A673 (cell line): ENCODE data around the gene UBAP1L. TPM values are rescaled to one million over a fixed set of nuclear protein-coding genes. Genes with fewer than 3 reads are reported as not detected.

Experiments
- BruUV-seq: library from RNA; stranded (reverse); fragments of 400-500 nt; replicated peaks from 2 replicates; lab custom pipeline; 2021; lab: Mats Ljungman, UMichigan
- CTCF ChIA-PET: fragments of 300-600 bp; sonication (Branson Sonifier 250); formaldehyde crosslinking; loops from one replicate; lab custom pipeline; 2022; ENCODE audit warnings: antibody characterized with exemption; lab: Charles Lee
- POLR2A ChIA-PET: fragments of 300-600 bp; sonication (Branson Sonifier 250); formaldehyde crosslinking; loops from one replicate; lab custom pipeline; 2022; ENCODE audit warnings: antibody characterized with exemption; ENCODE audit not compliant: low non-redundant PET; lab: Charles Lee
- DNase-seq: peaks from one replicate; pipeline ENCODE4 v3.0.0-alpha.2; 2015; ENCODE audit warnings: low spot score
- H3K27ac ChIP-seq: fragments of 200-600 bp; sonication (generic); 2 replicates; pipeline ENCODE4 v1.5.1; 2016; ENCODE audit warnings: mixed run types, low read depth, mild to moderate bottlenecking, mixed read lengths, antibody characterized with exemption, low read length; ENCODE audit not compliant: poor library complexity, severe bottlenecking
- H3K27me3 ChIP-seq: fragments of 200-600 bp; sonication (generic); replicated peaks from 2 replicates; pipeline ENCODE4 v1.6.1; 2017; ENCODE audit warnings: mixed run types, low read depth, mild to moderate bottlenecking, mixed read lengths, antibody characterized with exemption, low read length; ENCODE audit not compliant: insufficient read depth, poor library complexity
- H3K36me3 ChIP-seq: fragments of 200-600 bp; sonication (generic); 2 replicates; pipeline ENCODE4 v1.6.1; 2016; ENCODE audit warnings: mixed run types, mild to moderate bottlenecking, mixed read lengths, antibody characterized with exemption, low read length; ENCODE audit not compliant: insufficient read depth, poor library complexity, severe bottlenecking
- H3K4me1 ChIP-seq: fragments of 200-600 bp; sonication (generic); 2 replicates; pipeline ENCODE4 v1.6.1; 2017; ENCODE audit warnings: mixed run types, mild to moderate bottlenecking, mixed read lengths, antibody characterized with exemption, low read length; ENCODE audit not compliant: insufficient read depth, poor library complexity, severe bottlenecking
- H3K4me3 ChIP-seq: fragments of 200-600 bp; sonication (generic); 2 replicates; pipeline ENCODE4 v1.5.1; 2016; ENCODE audit warnings: low read depth, mixed run types, mild to moderate bottlenecking, mixed read lengths, low read length; ENCODE audit not compliant: poor library complexity, severe bottlenecking
- H3K9me3 ChIP-seq: fragments of 200-600 bp; sonication (generic); 2 replicates; pipeline ENCODE4 v1.6.1; 2016; ENCODE audit warnings: mixed run types, low read depth, mild to moderate bottlenecking, mixed read lengths, antibody characterized with exemption, low read length; ENCODE audit not compliant: poor library complexity, severe bottlenecking
- EZH2 ChIP-seq: fragments of 200-600 bp; sonication (generic); IDR thresholded peaks from 2 replicates; pipeline ENCODE4 v1.6.1; 2017; ENCODE audit warnings: borderline replicate concordance, low read depth, mild to moderate bottlenecking, mixed read lengths, antibody characterized with exemption, low read length; ENCODE audit not compliant: poor library complexity, severe bottlenecking
- intact Hi-C: fragments of 100-400 bp; cut with micrococcal nuclease; formaldehyde crosslinking; loops from one replicate; pipeline ENCODE4 v1.10.0; 2022; ENCODE audit not compliant: unreplicated experiment
- total RNA-seq: library from RNA; stranded (reverse); gene quantifications from 2 replicates; pipeline ENCODE4 v1.2.3, GENCODE V29; 2021
- TF ChIP-seq, protein P1 (sequence below): fragments of 300-800, 200-600 bp; sonication (generic); conservative IDR thresholded peaks from 2 replicates; pipeline ENCODE4 v1.5.1; 2017; ENCODE audit warnings: low read depth, mild to moderate bottlenecking, antibody characterized with exemption, low read length, moderate library complexity, mixed read lengths

Gene UBAP1L
- total RNA-seq, 1 experiment from 2014 or later = 3.9 TPM

DNA sequence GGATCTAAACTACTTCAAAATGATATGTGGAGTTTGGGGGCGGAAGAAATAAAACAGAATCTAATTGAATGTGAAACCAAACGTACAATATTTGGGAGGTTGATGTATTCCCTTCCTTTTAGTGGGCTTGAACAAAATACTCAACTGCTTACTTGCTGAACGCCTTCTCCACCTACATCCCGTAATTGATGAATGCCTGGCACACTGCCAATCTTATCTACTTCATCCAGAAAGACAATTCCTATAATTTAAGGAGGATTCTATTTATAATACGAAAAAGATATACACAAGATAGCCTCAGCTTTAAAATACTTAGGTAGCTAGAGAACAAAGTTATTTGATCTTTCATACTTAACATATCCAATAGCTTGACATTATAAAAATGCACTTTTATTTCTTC is 41.7 kb upstream of the UBAP1L start:
- ChIA-PET POLR2A (no interaction called here), CTCF (no interaction called here)
- no peak overlapping the region for H3K27ac ChIP-seq
- no peaks in the 10 kb centered on the region for H3K4me1 ChIP-seq
- no peaks in the 10 kb centered on the region for H3K27me3 ChIP-seq
- no peak overlapping the region for H3K4me3 ChIP-seq
- H3K36me3 ChIP-seq = peaks cover 68% of the 10 kb centered on the region
- TF ChIP-seq, protein P1, sequence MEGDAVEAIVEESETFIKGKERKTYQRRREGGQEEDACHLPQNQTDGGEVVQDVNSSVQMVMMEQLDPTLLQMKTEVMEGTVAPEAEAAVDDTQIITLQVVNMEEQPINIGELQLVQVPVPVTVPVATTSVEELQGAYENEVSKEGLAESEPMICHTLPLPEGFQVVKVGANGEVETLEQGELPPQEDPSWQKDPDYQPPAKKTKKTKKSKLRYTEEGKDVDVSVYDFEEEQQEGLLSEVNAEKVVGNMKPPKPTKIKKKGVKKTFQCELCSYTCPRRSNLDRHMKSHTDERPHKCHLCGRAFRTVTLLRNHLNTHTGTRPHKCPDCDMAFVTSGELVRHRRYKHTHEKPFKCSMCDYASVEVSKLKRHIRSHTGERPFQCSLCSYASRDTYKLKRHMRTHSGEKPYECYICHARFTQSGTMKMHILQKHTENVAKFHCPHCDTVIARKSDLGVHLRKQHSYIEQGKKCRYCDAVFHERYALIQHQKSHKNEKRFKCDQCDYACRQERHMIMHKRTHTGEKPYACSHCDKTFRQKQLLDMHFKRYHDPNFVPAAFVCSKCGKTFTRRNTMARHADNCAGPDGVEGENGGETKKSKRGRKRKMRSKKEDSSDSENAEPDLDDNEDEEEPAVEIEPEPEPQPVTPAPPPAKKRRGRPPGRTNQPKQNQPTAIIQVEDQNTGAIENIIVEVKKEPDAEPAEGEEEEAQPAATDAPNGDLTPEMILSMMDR = no peak
- H3K9me3 ChIP-seq = no peaks in the 10 kb centered on the region
- intact Hi-C loops = no loop called here
- no TSS peak for BruUV-seq
- no peak for DNase-seq

DNA sequence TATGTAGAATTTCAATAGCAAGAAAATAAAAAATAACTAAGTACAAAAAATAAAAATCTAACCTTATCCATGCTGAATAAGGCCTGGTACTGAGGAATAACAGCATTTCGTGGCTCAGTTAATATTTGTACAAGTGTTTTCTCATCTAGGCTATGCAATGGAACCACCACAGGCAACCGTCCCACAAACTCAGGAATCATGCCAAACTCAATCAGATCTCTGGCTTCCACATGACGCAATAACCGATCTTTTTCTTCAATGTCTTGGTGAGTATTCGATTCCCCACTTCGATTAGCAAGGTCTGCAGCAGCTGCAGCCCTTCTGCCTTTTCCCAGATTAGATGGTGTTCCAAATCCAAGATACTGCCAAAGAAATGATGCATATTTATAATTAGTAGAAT is 39.7 kb upstream of the UBAP1L start:
- intact Hi-C loops = no loop called here
- ChIA-PET POLR2A (no interaction called here), CTCF (no interaction called here)
- no peak overlapping the region for H3K4me3 ChIP-seq
- H3K36me3 ChIP-seq = peaks cover 80% of the 10 kb centered on the region
- TF ChIP-seq, protein P1 = no peak
- no peak overlapping the region for H3K27ac ChIP-seq
- H3K4me1 ChIP-seq = no peaks in the 10 kb centered on the region
- DNase-seq = no peak
- H3K9me3 ChIP-seq = no peaks in the 10 kb centered on the region
- BruUV-seq = no TSS peak
- no peaks in the 10 kb centered on the region for H3K27me3 ChIP-seq

GRCh38 chr15:65147902-65148301 is 32.9 kb upstream of the UBAP1L start:
- POLR2A ChIA-PET = no interaction called here
- intact Hi-C loops = no loop called here
- H3K27me3 ChIP-seq = no peaks in the 10 kb centered on the region
- H3K9me3 ChIP-seq = no peaks in the 10 kb centered on the region
- TF ChIP-seq, protein P1 = no peak
- TF ChIP-seq EZH2 = no peak
- H3K4me3 ChIP-seq = no peak overlapping the region
- CTCF ChIA-PET = no interaction called here
- H3K27ac ChIP-seq = no peak overlapping the region
- H3K4me1 ChIP-seq = no peaks in the 10 kb centered on the region
- DNase-seq = no peak
- no TSS peak for BruUV-seq
- peaks cover 26% of the 10 kb centered on the region for H3K36me3 ChIP-seq
